Activated CD4-positive, alpha-beta T cell treated with anti-CD3 and anti-CD28 coated beads for 24 hours (primary cell): ENCODE data around the gene RPRD1B.
A peak's percentile ranks its signal among the peaks of the same experiment; 100 is the strongest.

Source experiments
- DNase-seq, 2 donors: peaks; one replicate each; pipeline ENCODE4 v3.0.0-alpha.2; 2020; ENCODE audit warnings: low read depth in 2 of 2

Gene RPRD1B

GRCh38 chr20:38033330-38034107 lies at the start of gene RPRD1B, which contains the start of gene TTI1:
Gene RPRD1B, plus strand, starts transcription at chr20:38033746. Its CDS starts 202 bp downstream, at chr20:38033948.
Gene TTI1, minus strand, starts transcription at chr20:38033456. Its CDS starts 19,640 bp downstream, at chr20:38013816.
- peak; percentile 75 for DNase-seq

- DNase-seq, result no peak
Observed at GRCh38 chr20:37984018-37984785, 49.3 kb upstream of the RPRD1B start.

- no peak for DNase-seq
Observed at GRCh38 chr20:37986044-37986858, 47.3 kb upstream of the RPRD1B start.

GRCh38 chr20:37986873-37987601 lies 46.5 kb upstream of the RPRD1B start:
- DNase-seq, result no peak

GRCh38 chr20:37987602-37988290 lies 45.8 kb upstream of the RPRD1B start:
- DNase-seq, result no peak

- DNase-seq, result no peak
Observed at GRCh38 chr20:37988306-37988954, 45.1 kb upstream of the RPRD1B start.

GRCh38 chr20:37989601-37990295 lies 43.8 kb upstream of the RPRD1B start:
- no peak for DNase-seq

GRCh38 chr20:37990571-37991151 lies 42.9 kb upstream of the RPRD1B start:
- DNase-seq, result peak; percentile 12 to 19

GRCh38 chr20:37991157-37991866 lies 42.2 kb upstream of the RPRD1B start:
- DNase-seq, result no peak

GRCh38 chr20:37991908-37992307 lies 41.6 kb upstream of the RPRD1B start:
- DNase-seq, result no peak

GRCh38 chr20:37992802-37993409 lies 40.6 kb upstream of the RPRD1B start:
- no peak for DNase-seq

- no peak for DNase-seq
Observed at GRCh38 chr20:37994512-37994911, 39.0 kb upstream of the RPRD1B start.

- no peak for DNase-seq
Observed at GRCh38 chr20:37995856-37996605, 37.5 kb upstream of the RPRD1B start.

- no peak for DNase-seq
Observed at GRCh38 chr20:37997516-37997915, 36.0 kb upstream of the RPRD1B start.

GRCh38 chr20:37999526-38000263 lies 33.9 kb upstream of the RPRD1B start:
- no peak for DNase-seq

GRCh38 chr20:38000293-38000692 lies 33.3 kb upstream of the RPRD1B start:
- DNase-seq, result no peak
